MCF 10A (cell line): ENCODE measurements around the gene ANKFY1. TPM values are rescaled to one million over a fixed set of nuclear protein-coding genes. Genes with fewer than 3 reads are reported as not detected.
"Not testable (repeated sequence)": the region's sequence is repeated elsewhere in the genome, so short reads cannot be mapped to it uniquely, and the experiment has no call there.

Source experiments
- BruUV-seq: library from RNA; stranded (reverse); fragments of 400-500 nt; replicated peaks from 2 replicates; lab custom pipeline; 2021; lab: Mats Ljungman, UMichigan
- CTCF ChIA-PET: fragments of 300-600 bp; sonication (Branson Sonifier 250); formaldehyde crosslinking; extraction: SDS; loops from one replicate; lab custom pipeline; 2021; ENCODE audit warnings: antibody characterized with exemption, inconsistent platforms; lab: Yijun Ruan, JAX
- POLR2A ChIA-PET: fragments of 300-600, 350-650 bp; sonication (Branson Sonifier 250); formaldehyde crosslinking; extraction: SDS; loops from one replicate; lab custom pipeline; 2020; ENCODE audit warnings: antibody characterized with exemption, inconsistent platforms; lab: Yijun Ruan, JAX
- DNase-seq: peaks from one replicate; pipeline ENCODE4 v3.0.0-alpha.2; 2018; ENCODE audit not compliant: unreplicated experiment
- H3K27ac Mint-ChIP-seq: one replicate; pipeline ENCODE4 v1.8.0; 2022; ENCODE audit warnings: mild to moderate bottlenecking, low read depth, mixed read lengths; ENCODE audit not compliant: unreplicated experiment
- H3K27me3 Mint-ChIP-seq: one replicate; pipeline ENCODE4 v1.8.0; 2022; ENCODE audit warnings: mixed read lengths; ENCODE audit not compliant: insufficient read depth, unreplicated experiment
- H3K36me3 Mint-ChIP-seq: one replicate; pipeline ENCODE4 v1.8.0; 2022; ENCODE audit warnings: mild to moderate bottlenecking, moderate library complexity, mixed read lengths; ENCODE audit not compliant: insufficient read depth, unreplicated experiment
- H3K4me1 Mint-ChIP-seq: one replicate; pipeline ENCODE4 v1.8.0; 2022; ENCODE audit warnings: mixed read lengths; ENCODE audit not compliant: insufficient read depth, unreplicated experiment
- H3K4me3 Mint-ChIP-seq: one replicate; pipeline ENCODE4 v1.8.0; 2022; ENCODE audit warnings: mild to moderate bottlenecking, moderate library complexity, mixed read lengths; ENCODE audit not compliant: unreplicated experiment
- H3K9me3 Mint-ChIP-seq: one replicate; pipeline ENCODE4 v1.8.0; 2022; ENCODE audit warnings: mixed read lengths; ENCODE audit not compliant: unreplicated experiment
- CTCF ChIP-seq: fragments of 200-600 bp; IDR thresholded peaks from one replicate; pipeline ENCODE4 v1.8.0; 2022; ENCODE audit warnings: antibody characterized with exemption, mild to moderate bottlenecking; ENCODE audit not compliant: unreplicated experiment
- intact Hi-C: fragments of 100-400 bp; cut with micrococcal nuclease; formaldehyde crosslinking; loops from 2 replicates; pipeline ENCODE4 v1.14.1; 2022
- total RNA-seq: library from RNA; stranded (reverse); gene quantifications from 2 replicates; pipeline ENCODE4 v1.2.3, GENCODE V29; 2022

The ANKFY1 gene
- total RNA-seq, 1 experiment from 2014 or later: 34.9 TPM

DNA sequence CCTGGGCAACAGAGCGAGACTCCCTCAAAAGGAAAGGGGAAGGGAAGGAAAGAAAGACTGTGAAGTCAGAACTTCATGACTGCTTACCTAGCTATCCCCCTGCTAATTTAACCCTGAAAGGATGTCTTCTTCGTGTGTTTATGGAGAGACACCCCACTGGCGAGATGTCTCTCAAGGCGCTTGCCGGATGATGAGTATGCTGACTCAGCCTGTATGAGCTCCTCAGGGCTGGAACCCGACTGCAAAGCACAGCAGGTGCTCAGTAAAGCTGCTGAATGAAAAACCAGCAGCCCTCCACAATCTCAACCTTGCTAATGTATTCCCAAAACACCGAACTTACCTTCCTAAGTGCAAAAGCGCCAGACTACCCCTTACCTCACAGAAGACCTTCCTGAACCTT, 2.3 kb downstream of the ANKFY1 start:
- ChIA-PET CTCF (interaction anchor here (0.6 to 3.8 kb wide), 5 partner anchors 12 to 156 kb away, joined by 3 to 25 read pairs (median 4); no protein-coding TSS in a partner anchor), POLR2A (interaction anchor here (0.6 to 6.8 kb wide), 2 partner anchors 9 to 12 kb away, joined by 4 to 82 read pairs; no protein-coding TSS in a partner anchor)
- Mint-ChIP-seq H3K27ac (no peak overlapping the region), H3K9me3 (peaks cover 16% of the 10 kb centered on the region), H3K27me3 (no peaks in the 10 kb centered on the region), H3K4me3 (no peak overlapping the region), H3K36me3 (peaks cover 7% of the 10 kb centered on the region), H3K4me1 (peaks cover 27% of the 10 kb centered on the region)
- no TSS peak for BruUV-seq
- intact Hi-C loops: loop anchor here (5.0 to 10.0 kb wide), 2 partner anchors 44 to 103 kb away; partner anchors contain the start of gene UBE2G1
- no peak for TF ChIP-seq CTCF
- no peak for DNase-seq

GRCh38 chr17:4258867-4259266, 4.9 kb downstream of the ANKFY1 start:
- no peak for DNase-seq
- Mint-ChIP-seq H3K36me3 (peaks cover 12% of the 10 kb centered on the region), H3K4me1 (peaks cover 19% of the 10 kb centered on the region), H3K27ac (no peak overlapping the region), H3K4me3 (no peak overlapping the region), H3K9me3 (peaks cover 16% of the 10 kb centered on the region), H3K27me3 (no peaks in the 10 kb centered on the region)
- POLR2A ChIA-PET: interaction anchor here (1.0 to 6.8 kb wide), 4 partner anchors 10 to 116 kb away, joined by 3 to 82 read pairs (median 4); partner anchors contain the start of gene ZZEF1
- CTCF ChIA-PET: interaction anchor here (0.6 to 3.8 kb wide), 3 partner anchors 9 to 373 kb away, joined by 3 to 25 read pairs (median 4); no protein-coding TSS in a partner anchor
- intact Hi-C loops: no loop called here
- no peak for TF ChIP-seq CTCF
- no TSS peak for BruUV-seq

- Mint-ChIP-seq H3K36me3 (peaks cover 8% of the 10 kb centered on the region), H3K27ac (no peak overlapping the region), H3K4me3 (no peak overlapping the region), H3K4me1 (peaks cover 11% of the 10 kb centered on the region), H3K9me3 (peaks cover 16% of the 10 kb centered on the region), H3K27me3 (no peaks in the 10 kb centered on the region)
- TF ChIP-seq CTCF: no peak
- intact Hi-C loops: no loop called here
- POLR2A ChIA-PET: interaction anchor here (1.4 kb wide), 1 partner anchor 9 kb away, joined by 4 read pairs; no protein-coding TSS in a partner anchor
- peak; percentile 20 for DNase-seq
- BruUV-seq: no TSS peak
- CTCF ChIA-PET: interaction anchor here (0.6 to 2.2 kb wide), 7 partner anchors 10 to 122 kb away, joined by 3 to 7 read pairs (median 3); no protein-coding TSS in a partner anchor
Observed at GRCh38 chr17:4256952-4257351, 6.8 kb downstream of the ANKFY1 start.

- ChIA-PET POLR2A (interaction anchor here (0.7 to 1.0 kb wide), 3 partner anchors 8 to 16 kb away, joined by 3 to 4 read pairs (median 3); partner anchors contain the start of gene ANKFY1), CTCF (interaction anchor here (1.5 to 1.6 kb wide), 2 partner anchors 40 to 106 kb away, joined by 4 to 5 read pairs; no protein-coding TSS in a partner anchor)
- intact Hi-C loops, H3K36me3 Mint-ChIP-seq, H3K4me3 Mint-ChIP-seq, BruUV-seq, H3K27me3 Mint-ChIP-seq, DNase-seq, H3K27ac Mint-ChIP-seq: not testable (repeated sequence)
- Mint-ChIP-seq H3K9me3 (peaks cover 16% of the 10 kb centered on the region), H3K4me1 (peaks cover 11% of the 10 kb centered on the region)
Observed at GRCh38 chr17:4255271-4255670, 8.5 kb downstream of the ANKFY1 start.
